ENCODE results near the gene ECI2. TPM values are rescaled to one million over a fixed set of nuclear protein-coding genes. Genes with fewer than 3 reads are reported as not detected.

ECI2 gene, protein sequence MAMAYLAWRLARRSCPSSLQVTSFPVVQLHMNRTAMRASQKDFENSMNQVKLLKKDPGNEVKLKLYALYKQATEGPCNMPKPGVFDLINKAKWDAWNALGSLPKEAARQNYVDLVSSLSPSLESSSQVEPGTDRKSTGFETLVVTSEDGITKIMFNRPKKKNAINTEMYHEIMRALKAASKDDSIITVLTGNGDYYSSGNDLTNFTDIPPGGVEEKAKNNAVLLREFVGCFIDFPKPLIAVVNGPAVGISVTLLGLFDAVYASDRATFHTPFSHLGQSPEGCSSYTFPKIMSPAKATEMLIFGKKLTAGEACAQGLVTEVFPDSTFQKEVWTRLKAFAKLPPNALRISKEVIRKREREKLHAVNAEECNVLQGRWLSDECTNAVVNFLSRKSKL
- 98.1 and 151 TPM in 2 replicates for total RNA-seq

DNA sequence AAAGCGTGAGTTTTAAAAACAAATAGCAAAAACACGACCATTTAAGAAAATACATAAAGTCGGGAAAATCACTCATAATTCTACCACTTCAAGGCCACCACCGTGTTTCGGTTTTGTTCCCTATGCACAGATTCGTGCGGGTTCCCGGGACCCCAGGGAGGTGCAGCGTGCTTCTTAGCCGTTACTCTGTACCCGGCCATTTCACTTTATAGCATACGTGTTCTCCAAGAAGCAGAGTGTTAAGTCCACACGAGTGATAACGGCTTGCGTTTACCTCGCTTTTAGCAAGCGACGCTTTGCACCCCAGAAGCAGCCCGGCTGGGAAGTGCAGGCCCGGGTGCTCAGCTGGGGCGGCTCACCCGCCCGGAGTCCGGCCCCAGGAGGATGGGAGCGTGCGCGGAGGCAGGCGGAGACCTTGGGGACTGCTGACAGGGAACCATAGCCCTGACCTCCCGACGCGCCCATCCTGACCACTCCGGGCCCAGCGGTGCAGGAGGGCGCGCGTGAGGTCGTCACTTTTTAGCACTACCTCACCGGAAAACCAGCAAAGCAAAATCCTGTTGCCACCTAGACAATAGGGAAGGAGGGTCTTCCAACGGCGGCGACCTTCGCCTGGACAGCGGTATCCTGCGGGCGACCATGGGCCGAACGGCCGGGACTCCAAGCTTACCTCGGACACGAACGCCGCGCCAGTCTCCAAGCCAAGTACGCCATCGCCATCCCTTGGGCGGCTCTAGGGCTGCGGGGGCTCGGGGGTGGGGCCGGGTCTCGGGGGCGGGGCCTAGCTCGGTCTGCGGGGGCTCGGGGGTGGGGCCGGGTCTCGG, at the start of gene ECI2:
TSS of gene ECI2 (minus strand) at position 735 of the 824 bp plus-strand sequence. CDS start at position 720, 15 bp downstream.

DNA sequence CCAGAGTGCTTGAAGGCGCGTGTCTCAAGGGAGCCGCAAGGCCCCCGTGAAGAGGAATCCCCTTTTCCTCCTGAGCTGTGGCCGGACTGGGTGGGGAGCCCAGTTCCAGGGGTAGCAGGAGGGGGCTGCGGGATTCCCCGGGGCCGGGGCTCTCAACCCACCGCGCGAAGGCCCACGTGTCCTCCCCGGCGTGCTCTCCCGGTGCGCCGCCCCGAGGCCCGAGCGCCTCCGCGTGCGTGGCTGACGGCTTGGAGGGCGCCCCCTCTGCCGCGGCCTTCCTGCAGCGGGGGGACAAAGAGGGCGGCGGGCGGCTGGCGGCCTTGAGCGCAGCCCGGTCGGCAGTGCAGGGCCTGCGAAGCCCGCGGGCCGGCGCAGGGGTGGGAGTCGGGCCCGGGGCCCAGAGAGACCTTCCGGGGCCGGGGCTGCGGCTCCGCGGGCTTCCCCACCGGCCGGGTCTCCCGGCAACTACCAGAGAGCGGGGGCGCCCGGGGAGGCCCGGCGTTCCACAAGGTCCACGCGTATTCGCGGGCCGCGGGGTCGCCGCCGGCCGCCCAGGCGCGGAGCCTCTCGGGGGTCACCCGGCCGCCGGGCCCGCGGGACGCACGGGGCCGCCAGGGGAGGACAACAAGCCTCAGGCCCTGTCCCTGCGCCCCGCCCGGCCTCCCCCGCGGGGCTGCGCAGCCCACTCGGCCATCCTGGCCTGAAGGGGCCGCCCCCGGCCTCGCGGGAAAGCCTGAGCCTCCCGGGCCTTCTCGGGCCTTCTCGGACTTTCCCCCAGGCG, 56.5 kb downstream of the ECI2 start, which contains the start of gene FAM217A:
TSS of gene FAM217A (minus strand) at position 447 of the 781 bp plus-strand sequence. CDS start 1,723 bp downstream, outside the sequence.

Other genes starting within 250 kb of the ECI2 start
- gene FAM217A, start 56.4 kb downstream of the ECI2 start, total RNA-seq, result not detected in 2 replicates